Dedifferentiated amniotic fluid mesenchymal stem cell (primary cell): ENCODE results near the gene C11orf71.
A peak's percentile ranks its signal among the peaks of the same experiment; 100 is the strongest.

Experiments used
- DNase-seq: peaks from one replicate; pipeline ENCODE4 v3.0.0-alpha.2; 2016; ENCODE audit errors: extremely low spot score

Gene C11orf71

GRCh38 chr11:114358716-114359115 is 41.6 kb downstream of the C11orf71 start:
- no peak for DNase-seq

- DNase-seq, result peak; percentile 65
These were observed 46.2 kb downstream of the C11orf71 start for GRCh38 chr11:114354076-114354475.

- DNase-seq, result no peak
These were observed 46.9 kb downstream of the C11orf71 start for GRCh38 chr11:114353443-114353842.

GRCh38 chr11:114350022-114350421 is 50.3 kb downstream of the C11orf71 start:
- DNase-seq, result no peak
